Erythroblast (primary cell): Measurements from ENCODE around the gene TMEM200A.

Experiments used
- DNase-seq, 2 experiments: peaks; one replicate each; lab custom pipeline; 2025; lab: John Stamatoyannopoulos, UW
- GATA1 ChIP-seq: IDR thresholded peaks from 2 replicates; pipeline ENCODE4 v1.6.1; 2011; ENCODE audit warnings: low read depth, mild to moderate bottlenecking, control low read depth, low read length, moderate library complexity
- POLR2A ChIP-seq: IDR thresholded peaks from 2 replicates; pipeline ENCODE4 v1.6.1; 2011; ENCODE audit warnings: mild to moderate bottlenecking, low read length

Gene TMEM200A

GRCh38 chr6:130460934-130461333 lies 95.1 kb downstream of the TMEM200A start:
- DNase-seq, result no peak
- no peak for TF ChIP-seq POLR2A
- TF ChIP-seq GATA1, result no peak

- DNase-seq, result no peak
- TF ChIP-seq POLR2A, result no peak
- no peak for TF ChIP-seq GATA1
These were observed 100.4 kb downstream of the TMEM200A start for GRCh38 chr6:130466052-130466747.

GRCh38 chr6:130466748-130467061 lies 100.9 kb downstream of the TMEM200A start:
- no peak for DNase-seq
- no peak for TF ChIP-seq POLR2A
- no peak for TF ChIP-seq GATA1

- TF ChIP-seq GATA1 (no peak), POLR2A (no peak)
- no peak for DNase-seq
These were observed 101.6 kb downstream of the TMEM200A start for GRCh38 chr6:130467146-130468050.

GRCh38 chr6:130470766-130471165 lies 104.9 kb downstream of the TMEM200A start:
- TF ChIP-seq GATA1 (no peak), POLR2A (no peak)
- DNase-seq, result no peak

GRCh38 chr6:130473886-130474285 lies 108.1 kb downstream of the TMEM200A start:
- TF ChIP-seq GATA1 (no peak), POLR2A (no peak)
- DNase-seq, result no peak

- TF ChIP-seq GATA1, result no peak
- TF ChIP-seq POLR2A, result no peak
- no peak for DNase-seq
These were observed 117.0 kb downstream of the TMEM200A start for GRCh38 chr6:130482645-130483390.

- no peak for DNase-seq
- TF ChIP-seq GATA1, result no peak
- no peak for TF ChIP-seq POLR2A
These were observed 120.1 kb downstream of the TMEM200A start for GRCh38 chr6:130485870-130486269.

GRCh38 chr6:130486417-130486816 lies 120.6 kb downstream of the TMEM200A start:
- no peak for DNase-seq
- TF ChIP-seq POLR2A (no peak), GATA1 (no peak)

- no peak for DNase-seq
- TF ChIP-seq GATA1 (no peak), POLR2A (no peak)
These were observed 123.7 kb downstream of the TMEM200A start for GRCh38 chr6:130489514-130489913.
